GM12891 (cell line): ENCODE measurements around the gene PRDM16.

Experiments used
- POLR2AphosphoS5 ChIP-seq: IDR thresholded peaks from 2 replicates; pipeline ENCODE4 v1.6.1; 2011; ENCODE audit warnings: low read depth, low read length, control low read depth
- TAF1 ChIP-seq: IDR thresholded peaks from 2 replicates; pipeline ENCODE4 v1.6.1; 2011; ENCODE audit warnings: low read depth, low read length, control low read depth

DNA sequence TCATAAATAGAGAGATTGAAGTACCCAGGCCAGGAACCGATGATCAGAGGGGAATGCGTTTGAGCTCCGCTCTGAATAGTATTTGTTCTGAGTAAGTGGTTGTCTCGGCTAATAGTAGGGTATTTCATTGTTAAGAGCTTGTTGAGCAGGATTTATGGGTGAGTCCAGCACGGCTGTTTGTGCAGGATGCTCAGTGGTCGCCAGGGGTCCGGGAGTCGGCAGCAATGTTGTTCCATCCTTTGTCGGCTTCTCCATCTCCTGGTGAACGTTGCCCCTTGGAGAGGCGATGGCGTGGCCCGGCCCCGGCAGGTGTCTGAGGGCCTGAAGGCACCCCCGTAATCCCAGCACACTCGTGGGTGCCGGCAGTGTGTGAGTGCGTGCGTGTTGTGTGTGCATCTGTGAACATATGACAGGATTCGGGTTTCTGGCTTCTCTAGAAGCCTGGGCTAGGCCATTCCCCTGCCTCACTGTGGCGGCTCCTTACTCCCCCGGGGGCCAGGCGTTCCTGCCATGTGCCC lies 224.6 kb downstream of the PRDM16 start:
- TF ChIP-seq POLR2AphosphoS5 = no peak
- TF ChIP-seq TAF1 = no peak
